GM19239 (cell line): ENCODE measurements around the gene PLA2G4A.

Experiments used
- DNase-seq: peaks from one replicate; pipeline ENCODE4 v3.0.0; 2011; ENCODE audit warnings: low spot score; ENCODE audit not compliant: insufficient read length
- FAIRE-seq: peaks from 2 replicates; lab custom pipeline; 2011; peaks lifted over from hg19 to GRCh38; lab: Jason Lieb, UNC

Gene PLA2G4A

GRCh38 chr1:186829686-186830587, 1.2 kb downstream of the PLA2G4A start:
- FAIRE-seq (peak; percentile 76), DNase-seq (no peak)

GRCh38 chr1:186831168-186831567, 2.4 kb downstream of the PLA2G4A start:
- FAIRE-seq = no peak
- DNase-seq = no peak

GRCh38 chr1:186834399-186834958, 5.7 kb downstream of the PLA2G4A start:
- no peak for DNase-seq
- no peak for FAIRE-seq

GRCh38 chr1:186835448-186835847, 6.7 kb downstream of the PLA2G4A start:
- FAIRE-seq = peak; percentile 18

GRCh38 chr1:186837806-186838205, 9.1 kb downstream of the PLA2G4A start:
- no peak for DNase-seq
- no peak for FAIRE-seq

More at GRCh38 chr1:186835448-186835847, 6.7 kb downstream of the PLA2G4A start:
- DNase-seq = no peak

GRCh38 chr1:186838380-186839040, 9.8 kb downstream of the PLA2G4A start:
- FAIRE-seq = no peak
- DNase-seq = no peak

- DNase-seq (no peak), FAIRE-seq (no peak)
Observed at GRCh38 chr1:186839041-186839400, 10.3 kb downstream of the PLA2G4A start.

GRCh38 chr1:186841599-186841998, 12.8 kb downstream of the PLA2G4A start:
- no peak for DNase-seq
- no peak for FAIRE-seq

- DNase-seq (no peak), FAIRE-seq (no peak)
Observed at GRCh38 chr1:186842547-186842946, 13.8 kb downstream of the PLA2G4A start.

- no peak for DNase-seq
- FAIRE-seq = no peak
Observed at GRCh38 chr1:186843226-186843625, 14.5 kb downstream of the PLA2G4A start.

GRCh38 chr1:186843931-186844330, 15.2 kb downstream of the PLA2G4A start:
- DNase-seq (no peak), FAIRE-seq (no peak)

- FAIRE-seq = peak; percentile 51
- no peak for DNase-seq
Observed at GRCh38 chr1:186845576-186846210, 16.9 kb downstream of the PLA2G4A start.

GRCh38 chr1:186848509-186849130, 19.9 kb downstream of the PLA2G4A start:
- FAIRE-seq (peak; percentile 65), DNase-seq (no peak)

- FAIRE-seq = peak; percentile 90
- no peak for DNase-seq
Observed at GRCh38 chr1:186849271-186849671, 20.5 kb downstream of the PLA2G4A start.

- no peak for DNase-seq
Observed at GRCh38 chr1:186849826-186850225, 21.1 kb downstream of the PLA2G4A start.

GRCh38 chr1:186854102-186854501, 25.4 kb downstream of the PLA2G4A start:
- DNase-seq = no peak
- no peak for FAIRE-seq

More at GRCh38 chr1:186849826-186850225, 21.1 kb downstream of the PLA2G4A start:
- no peak for FAIRE-seq

GRCh38 chr1:186858923-186859322, 30.2 kb downstream of the PLA2G4A start:
- DNase-seq (no peak), FAIRE-seq (no peak)

- DNase-seq (no peak), FAIRE-seq (no peak)
Observed at GRCh38 chr1:186859995-186860394, 31.2 kb downstream of the PLA2G4A start.

GRCh38 chr1:186864296-186864695, 35.5 kb downstream of the PLA2G4A start:
- FAIRE-seq (no peak), DNase-seq (no peak)

GRCh38 chr1:186865253-186865652, 36.5 kb downstream of the PLA2G4A start:
- FAIRE-seq = no peak
- DNase-seq = peak; percentile 5
